Esophagus muscularis mucosa (tissue), 3 donors: Measurements from ENCODE around the gene ACAP1.

ENCODE experiments used
- POLR2A ChIP-seq: fragments of 450-650 bp; IDR thresholded peaks from one replicate; pipeline ENCODE4 v1.6.1; 2017; ENCODE audit warnings: antibody characterized with exemption, moderate library complexity, mild to moderate bottlenecking, low read depth
- POLR2AphosphoS5 ChIP-seq, 2 donors: sonication (generic); formaldehyde crosslinking; IDR thresholded peaks; one replicate each; pipeline ENCODE4 v1.6.1; 2017; ENCODE audit warnings: antibody characterized with exemption in 2 of 2
- TF ChIP-seq, protein P1 (sequence below), 3 experiments: fragments of 200-600 bp in 2 of 3; fragments of 450-650 bp in 1 of 3; sonication (generic) in 2 of 3; IDR thresholded peaks; one replicate each; pipeline ENCODE4 v1.5.1; 2017 to 2019; ENCODE audit warnings: antibody characterized with exemption in 3 of 3, mild to moderate bottlenecking in 2 of 3, moderate library complexity in 1 of 3

DNA sequence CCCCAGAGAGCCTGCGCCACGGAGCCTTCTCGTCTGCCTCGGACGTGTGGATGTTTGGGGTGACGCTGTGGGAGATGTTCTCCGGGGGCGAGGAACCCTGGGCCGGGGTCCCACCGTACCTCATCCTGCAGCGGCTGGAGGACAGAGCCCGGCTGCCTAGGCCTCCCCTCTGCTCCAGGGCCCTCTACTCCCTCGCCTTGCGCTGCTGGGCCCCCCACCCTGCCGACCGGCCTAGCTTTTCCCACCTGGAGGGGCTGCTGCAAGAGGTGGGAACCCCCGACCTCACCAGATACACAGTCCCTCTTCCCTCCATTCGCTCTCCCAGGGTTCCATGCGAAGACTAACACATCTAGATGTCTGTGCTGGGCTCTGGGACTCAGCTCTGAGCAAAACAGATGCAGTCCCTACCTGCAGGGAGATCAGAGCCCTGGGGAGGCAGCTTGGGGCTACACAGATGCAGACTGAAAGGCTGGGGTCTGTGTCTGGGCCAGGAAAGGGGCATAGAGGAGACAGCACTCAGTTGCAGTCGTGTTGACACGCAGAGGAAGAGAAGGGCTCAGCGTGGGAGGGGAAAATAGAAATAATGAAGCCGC is 48.3 kb downstream of the ACAP1 start:
- TF ChIP-seq, protein P1, sequence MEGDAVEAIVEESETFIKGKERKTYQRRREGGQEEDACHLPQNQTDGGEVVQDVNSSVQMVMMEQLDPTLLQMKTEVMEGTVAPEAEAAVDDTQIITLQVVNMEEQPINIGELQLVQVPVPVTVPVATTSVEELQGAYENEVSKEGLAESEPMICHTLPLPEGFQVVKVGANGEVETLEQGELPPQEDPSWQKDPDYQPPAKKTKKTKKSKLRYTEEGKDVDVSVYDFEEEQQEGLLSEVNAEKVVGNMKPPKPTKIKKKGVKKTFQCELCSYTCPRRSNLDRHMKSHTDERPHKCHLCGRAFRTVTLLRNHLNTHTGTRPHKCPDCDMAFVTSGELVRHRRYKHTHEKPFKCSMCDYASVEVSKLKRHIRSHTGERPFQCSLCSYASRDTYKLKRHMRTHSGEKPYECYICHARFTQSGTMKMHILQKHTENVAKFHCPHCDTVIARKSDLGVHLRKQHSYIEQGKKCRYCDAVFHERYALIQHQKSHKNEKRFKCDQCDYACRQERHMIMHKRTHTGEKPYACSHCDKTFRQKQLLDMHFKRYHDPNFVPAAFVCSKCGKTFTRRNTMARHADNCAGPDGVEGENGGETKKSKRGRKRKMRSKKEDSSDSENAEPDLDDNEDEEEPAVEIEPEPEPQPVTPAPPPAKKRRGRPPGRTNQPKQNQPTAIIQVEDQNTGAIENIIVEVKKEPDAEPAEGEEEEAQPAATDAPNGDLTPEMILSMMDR (IDR thresholded peaks at IDR 0.05) = no peak
- TF ChIP-seq POLR2AphosphoS5 (IDR thresholded peaks at IDR 0.05) = no peak
- TF ChIP-seq POLR2A = no peak
